ENCODE measurements around the gene NUDT16L1. TPM values are rescaled to one million over a fixed set of nuclear protein-coding genes. Genes with fewer than 3 reads are reported as not detected.
A peak's percentile ranks its signal among the peaks of the same experiment; 100 is the strongest.

Gene NUDT16L1
- total and polyA plus RNA-seq, 2 of the 8 experiments (the other 6 are each of a cell fraction or from before 2014, with no cell fraction given): 34.8 to 77.3 TPM

- WGBS, 2 experiments (ENCODE audit: extremely low coverage in 1 of 2, insufficient coverage in 1 of 2, insufficient read length in 1 of 2, insufficient replicate concordance in 2 of 2, low coverage in 1 of 2, low lambda C conversion rate in 2 of 2, missing lambda C conversion rate in 1 of 2): 93% methylated on average over 25 of the region's 25 CpGs; no CpG with 5 or more reads in 1 of the 2 experiments
- H3K9ac ChIP-seq (replicated peaks in 1 of 4; ENCODE audit: extremely low read depth in 1 of 4, low read depth in 3 of 4, low read length in 3 of 4): no peak overlapping the region
- H4K91ac ChIP-seq (replicated peaks; ENCODE audit: insufficient read length, low read length): no peak overlapping the region
- H2BK12ac ChIP-seq (ENCODE audit: low read depth, low read length): no peak overlapping the region
- H3K36me3 ChIP-seq (ENCODE audit: control insufficient read depth in 2 of 4, insufficient read depth in 4 of 4, low read length in 3 of 4): peaks cover 2 to 21% (median 16%) of the 10 kb centered on the region in 4 experiments; a peak in 7 of 8 replicates
- H2BK20ac ChIP-seq (ENCODE audit: low read length): no peak overlapping the region
- H3K4ac ChIP-seq (replicated peaks; ENCODE audit: insufficient read length, low read depth, low read length): no peak overlapping the region
- no peak overlapping the region for H2AK5ac ChIP-seq (ENCODE audit: low read depth, low read length)
- H2BK120ac ChIP-seq (replicated peaks; ENCODE audit: low read depth, low read length): no peak overlapping the region
- no peaks in the 10 kb centered on the region for H3K27me3 ChIP-seq (replicated peaks in 1 of 4; ENCODE audit: control insufficient read depth in 3 of 4, extremely low read depth in 1 of 4, insufficient read depth in 3 of 4, low read length in 3 of 4)
- H3K4me1 ChIP-seq (replicated peaks in 1 of 4; ENCODE audit: control insufficient read depth in 3 of 4, insufficient read depth in 4 of 4, low read length in 3 of 4): peaks cover 0 to 2% (median 0%) of the 10 kb centered on the region in 4 experiments; a peak in 3 of 7 replicates
- no peak overlapping the region for H2BK15ac ChIP-seq (ENCODE audit: low read length)
- no peak overlapping the region for H3K18ac ChIP-seq (ENCODE audit: extremely low read depth, low read length)
- CTCF ChIA-PET (ENCODE audit: partially characterized antibody): interaction anchor here (0.7 to 1.5 kb wide), 4 partner anchors 9 to 153 kb away, joined by 3 to 4 read pairs (median 3); no protein-coding TSS in a partner anchor
- no peak overlapping the region for H3K4me2 ChIP-seq (ENCODE audit: insufficient read depth in 1 of 2, low read depth in 2 of 2, low read length in 2 of 2)
- H2AFZ ChIP-seq (ENCODE audit: low read length): no peak overlapping the region
- no peak overlapping the region for H4K8ac ChIP-seq (ENCODE audit: extremely low read depth, insufficient read depth, low read length)
- peak overlapping the region; percentile 88; the same call in 1 of the 2 replicates for H2BK5ac ChIP-seq (ENCODE audit: low read depth, low read length)
- no peak overlapping the region for H3K27ac ChIP-seq (ENCODE audit: low read depth, low read length)
- DNase-seq (ENCODE audit: low read depth in 1 of 2, low spot score in 2 of 2) (no peak), FAIRE-seq (no peak)
- H3K79me1 ChIP-seq (ENCODE audit: low read depth, low read length): peaks cover 15% of the 10 kb centered on the region; the same call in 1 of the 2 replicates
- POLR2A ChIA-PET (ENCODE audit: partially characterized antibody): interaction anchor here (0.7 to 0.9 kb wide), 2 partner anchors 17 to 33 kb away, joined by 3 read pairs; no protein-coding TSS in a partner anchor
- H4K5ac ChIP-seq (ENCODE audit: insufficient read length, low read depth, low read length): no peak overlapping the region
- H3K9me3 ChIP-seq (ENCODE audit: insufficient read depth in 2 of 2, low read depth in 1 of 2, low read length in 1 of 2): no peaks in the 10 kb centered on the region
- H3K23ac ChIP-seq (ENCODE audit: insufficient read length): no peak overlapping the region
- H3K14ac ChIP-seq (ENCODE audit: insufficient read length): no peak overlapping the region
- peaks cover 0 to 23% of the 10 kb centered on the region in 2 experiments for H4K20me1 ChIP-seq (replicated peaks in 1 of 2; ENCODE audit: control insufficient read depth in 1 of 2, insufficient read depth in 2 of 2, low read length in 2 of 2)
- peaks cover 0 to 3% of the 10 kb centered on the region in 2 experiments; a peak in 1 of 4 replicates for H3K79me2 ChIP-seq (ENCODE audit: control insufficient read depth in 1 of 2, insufficient read depth in 2 of 2, low read length in 2 of 2)
- TF ChIP-seq BCL11A (IDR thresholded peaks at IDR 0.05; ENCODE audit: low read depth in 2 of 2, low read length in 2 of 2) (no peak), RNF2 (IDR thresholded peaks at IDR 0.05; ENCODE audit: borderline replicate concordance, low read depth, low read length, missing control alignments, poor library complexity, severe bottlenecking) (no peak), JUN (IDR thresholded peaks at IDR 0.05; ENCODE audit: low read depth, low read length) (no peak), BACH1 (IDR thresholded peaks at IDR 0.05; ENCODE audit: low read length) (no peak), ASH2L (IDR thresholded peaks at IDR 0.05; ENCODE audit: low read length) (no peak), NANOG (IDR thresholded peaks at IDR 0.05; ENCODE audit: insufficient read depth, low read depth, low read length, poor library complexity, severe bottlenecking) (no peak), POLR2A (IDR thresholded peaks at IDR 0.05; ENCODE audit: control extremely low read depth in 1 of 2, low read depth in 2 of 2, low read length in 2 of 2) (no peak), EZH2 (IDR thresholded peaks at IDR 0.05; ENCODE audit: low read depth, low read length, severe bottlenecking) (no peak)
- TF ChIP-seq, protein P1, sequence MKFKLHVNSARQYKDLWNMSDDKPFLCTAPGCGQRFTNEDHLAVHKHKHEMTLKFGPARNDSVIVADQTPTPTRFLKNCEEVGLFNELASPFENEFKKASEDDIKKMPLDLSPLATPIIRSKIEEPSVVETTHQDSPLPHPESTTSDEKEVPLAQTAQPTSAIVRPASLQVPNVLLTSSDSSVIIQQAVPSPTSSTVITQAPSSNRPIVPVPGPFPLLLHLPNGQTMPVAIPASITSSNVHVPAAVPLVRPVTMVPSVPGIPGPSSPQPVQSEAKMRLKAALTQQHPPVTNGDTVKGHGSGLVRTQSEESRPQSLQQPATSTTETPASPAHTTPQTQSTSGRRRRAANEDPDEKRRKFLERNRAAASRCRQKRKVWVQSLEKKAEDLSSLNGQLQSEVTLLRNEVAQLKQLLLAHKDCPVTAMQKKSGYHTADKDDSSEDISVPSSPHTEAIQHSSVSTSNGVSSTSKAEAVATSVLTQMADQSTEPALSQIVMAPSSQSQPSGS (IDR thresholded peaks at IDR 0.05; ENCODE audit: low read length): no peak
- no peak overlapping the region for H3K56ac ChIP-seq (replicated peaks; ENCODE audit: insufficient read length, low read depth, low read length)
- peaks cover 6% of the 10 kb centered on the region for H3K23me2 ChIP-seq (ENCODE audit: low read depth, low read length)
- no peak overlapping the region for H3K4me3 ChIP-seq (ENCODE audit: extremely low read depth in 1 of 4, insufficient read depth in 2 of 4, low read depth in 3 of 4, low read length in 4 of 4)
Measured at GRCh38 chr16:4663777-4664465, 29.4 kb upstream of the NUDT16L1 start.

Data from H1 (cell line).